Measurements from ENCODE around the gene TLK1.

- TF ChIP-seq CTCF (IDR thresholded peaks at IDR 0.05 in 4 of 5, conservative IDR thresholded peaks at IDR 0.05 in 1 of 5) (no peak), POLR2A (IDR thresholded peaks at IDR 0.05) (no peak)
Observed at GRCh38 chr2:170999654-171000053, 161.0 kb downstream of the TLK1 start.
